ENCODE results near the gene STIM1.

- TF ChIP-seq CTCF (IDR thresholded peaks at IDR 0.05; ENCODE audit: low read length) (no peak), EZH2 (IDR thresholded peaks at IDR 0.05; ENCODE audit: borderline replicate concordance, low read length) (no peak)
Observed at GRCh38 chr11:3907590-3907989, 52.1 kb downstream of the STIM1 start.

Data from OCI-LY1 (cell line).